Measurements from ENCODE around the gene ANKDD1A. TPM values are rescaled to one million over a fixed set of nuclear protein-coding genes. Genes with fewer than 3 reads are reported as not detected.

The ANKDD1A gene
- total RNA-seq, 2 donors from 2014 or later = 7.2 to 8.4 TPM

- no peaks in the 10 kb centered on the region for H3K36me3 Mint-ChIP-seq (ENCODE audit: insufficient read depth in 2 of 2)
- no peak for ATAC-seq (replicated peaks in 1 of 2)
- no peaks in the 10 kb centered on the region for H3K27me3 Mint-ChIP-seq (ENCODE audit: low read depth)
- no peaks in the 10 kb centered on the region for H3K9me3 Mint-ChIP-seq
- DNase-seq = no peak
- H3K4me1 Mint-ChIP-seq (ENCODE audit: low read depth) = no peaks in the 10 kb centered on the region
- H3K4me3 Mint-ChIP-seq = no peak overlapping the region
- H3K27ac Mint-ChIP-seq = no peak overlapping the region
Measured at GRCh38 chr15:64942356-64942755, 30.7 kb downstream of the ANKDD1A start.

- no peak overlapping the region for H3K27ac Mint-ChIP-seq
- H3K36me3 Mint-ChIP-seq (ENCODE audit: insufficient read depth in 2 of 2) = no peaks in the 10 kb centered on the region
- H3K4me3 Mint-ChIP-seq = no peak overlapping the region
- DNase-seq (no peak), ATAC-seq (replicated peaks in 1 of 2) (no peak)
- H3K9me3 Mint-ChIP-seq = no peaks in the 10 kb centered on the region
- H3K4me1 Mint-ChIP-seq (ENCODE audit: low read depth) = no peaks in the 10 kb centered on the region
- H3K27me3 Mint-ChIP-seq (ENCODE audit: low read depth) = no peaks in the 10 kb centered on the region
Measured at GRCh38 chr15:64943512-64944225, 32.0 kb downstream of the ANKDD1A start.

GRCh38 chr15:64944961-64945360, 33.3 kb downstream of the ANKDD1A start:
- Mint-ChIP-seq H3K27me3 (ENCODE audit: low read depth) (no peaks in the 10 kb centered on the region), H3K9me3 (no peaks in the 10 kb centered on the region), H3K4me1 (ENCODE audit: low read depth) (no peaks in the 10 kb centered on the region), H3K27ac (no peak overlapping the region), H3K4me3 (no peak overlapping the region), H3K36me3 (ENCODE audit: insufficient read depth in 2 of 2) (no peaks in the 10 kb centered on the region)
- no peak for DNase-seq
- ATAC-seq (replicated peaks in 1 of 2) = no peak

GRCh38 chr15:64947211-64947610, 35.5 kb downstream of the ANKDD1A start:
- no peaks in the 10 kb centered on the region for H3K9me3 Mint-ChIP-seq
- no peak for ATAC-seq (replicated peaks in 1 of 2)
- DNase-seq = no peak

GRCh38 chr15:64948916-64949315, 37.2 kb downstream of the ANKDD1A start:
- Mint-ChIP-seq H3K9me3 (peaks cover 0 to 4% of the 10 kb centered on the region in 2 donors), H3K4me3 (no peak overlapping the region), H3K4me1 (ENCODE audit: low read depth) (no peaks in the 10 kb centered on the region), H3K36me3 (ENCODE audit: insufficient read depth in 2 of 2) (no peaks in the 10 kb centered on the region), H3K27ac (no peak overlapping the region), H3K27me3 (ENCODE audit: low read depth) (no peaks in the 10 kb centered on the region)
- DNase-seq (no peak), ATAC-seq (replicated peaks in 1 of 2) (no peak)

More at GRCh38 chr15:64947211-64947610, 35.5 kb downstream of the ANKDD1A start:
- no peaks in the 10 kb centered on the region for H3K4me1 Mint-ChIP-seq (ENCODE audit: low read depth)
- H3K36me3 Mint-ChIP-seq (ENCODE audit: insufficient read depth in 2 of 2) = no peaks in the 10 kb centered on the region
- no peaks in the 10 kb centered on the region for H3K27me3 Mint-ChIP-seq (ENCODE audit: low read depth)
- H3K27ac Mint-ChIP-seq = no peak overlapping the region
- H3K4me3 Mint-ChIP-seq = no peak overlapping the region

DNA sequence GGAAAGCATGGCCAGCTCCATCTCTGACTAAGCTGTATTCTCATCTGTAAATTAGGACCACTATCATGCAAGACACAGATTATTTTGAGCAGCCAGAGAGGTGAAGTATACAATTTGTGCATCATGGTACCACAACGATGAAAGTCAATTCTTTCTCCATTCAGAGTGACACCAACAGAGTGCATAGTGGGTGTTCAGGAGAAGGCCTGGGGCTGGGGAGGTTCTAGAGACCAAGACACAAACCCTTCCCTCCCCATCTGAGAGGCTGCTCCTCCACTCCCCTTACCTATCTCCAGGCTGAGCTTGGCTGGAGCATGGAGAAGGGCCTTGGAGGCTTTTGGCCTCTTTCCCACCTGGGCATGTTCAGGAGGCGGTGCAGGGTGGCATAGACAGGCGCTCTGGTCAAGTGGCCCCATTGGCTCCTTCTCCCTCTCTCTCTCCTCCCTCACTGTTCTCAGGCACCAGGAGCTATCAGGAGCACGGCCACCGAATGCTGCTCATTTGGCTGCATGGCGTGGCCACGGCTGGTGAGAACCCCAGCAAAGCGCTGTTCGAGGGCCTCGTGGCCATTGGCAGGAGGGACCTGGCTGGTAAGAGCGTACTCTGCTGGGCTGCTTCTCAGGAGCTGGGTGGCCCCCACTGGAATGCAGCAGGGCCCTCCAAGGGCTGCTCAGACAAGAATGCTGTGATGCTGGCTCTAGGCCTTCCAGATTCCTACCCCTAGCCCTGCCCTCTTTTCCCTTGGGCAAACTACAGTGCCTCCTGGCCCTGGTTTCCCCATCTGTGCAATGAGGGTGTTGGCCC, 37.9 kb downstream of the ANKDD1A start:
- no peaks in the 10 kb centered on the region for H3K27me3 Mint-ChIP-seq (ENCODE audit: low read depth)
- ATAC-seq (replicated peaks in 1 of 2) (peak in 1 of 2 donors; percentile 15), DNase-seq (no peak)
- H3K27ac Mint-ChIP-seq = no peak overlapping the region
- peaks cover 6% of the 10 kb centered on the region for H3K4me1 Mint-ChIP-seq (ENCODE audit: low read depth)
- peaks cover 2 to 4% of the 10 kb centered on the region in 2 donors for H3K9me3 Mint-ChIP-seq
- no peaks in the 10 kb centered on the region for H3K36me3 Mint-ChIP-seq (ENCODE audit: insufficient read depth in 2 of 2)
- H3K4me3 Mint-ChIP-seq = no peak overlapping the region

- Mint-ChIP-seq H3K4me1 (ENCODE audit: low read depth) (peaks cover 8% of the 10 kb centered on the region), H3K9me3 (peaks cover 2 to 4% of the 10 kb centered on the region in 2 donors), H3K36me3 (ENCODE audit: insufficient read depth in 2 of 2) (no peaks in the 10 kb centered on the region), H3K27me3 (ENCODE audit: low read depth) (no peaks in the 10 kb centered on the region), H3K27ac (peak overlapping the region; percentile 82), H3K4me3 (no peak overlapping the region)
- ATAC-seq (replicated peaks in 1 of 2) (peak in 1 of 2 donors; percentile 19), DNase-seq (no peak)
Measured at GRCh38 chr15:64950888-64951287, 39.2 kb downstream of the ANKDD1A start.

DNA sequence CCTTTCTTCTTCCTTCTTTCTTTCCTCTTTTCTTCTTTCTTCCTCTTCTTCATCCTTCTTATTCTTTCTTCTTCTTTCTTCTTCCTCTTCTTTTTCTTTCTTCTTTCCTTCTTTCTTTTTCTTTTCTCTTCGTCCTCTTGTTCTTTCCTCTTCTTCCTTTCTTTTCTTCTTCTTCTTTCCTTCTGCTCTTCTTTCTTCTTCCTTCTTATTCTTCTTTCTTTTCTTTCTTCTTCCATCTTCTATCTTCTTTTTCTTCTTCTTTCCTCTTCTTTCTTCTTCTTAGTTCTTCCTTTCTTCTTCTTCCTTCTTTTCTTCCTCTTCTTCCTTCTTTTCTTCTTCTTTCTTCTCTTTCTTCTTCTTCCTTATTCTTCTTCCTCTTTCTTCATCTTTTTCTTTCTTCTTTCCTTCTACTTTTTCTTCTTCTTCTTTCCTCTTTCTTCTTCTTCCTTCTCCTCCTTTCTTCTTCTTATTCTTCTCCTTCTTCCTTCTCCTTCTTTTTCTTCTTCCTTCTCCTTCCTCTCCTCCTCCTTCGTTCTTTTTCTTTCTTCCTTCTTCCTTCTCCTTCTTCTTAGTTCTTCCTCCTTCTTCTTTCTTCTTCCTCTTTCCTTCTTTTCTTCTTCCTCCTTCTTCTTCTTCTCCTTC, 40.2 kb downstream of the ANKDD1A start:
- Mint-ChIP-seq H3K4me3 (no peak overlapping the region), H3K27me3 (ENCODE audit: low read depth) (no peaks in the 10 kb centered on the region), H3K4me1 (ENCODE audit: low read depth) (peaks cover 8% of the 10 kb centered on the region), H3K9me3 (peaks cover 2 to 4% of the 10 kb centered on the region in 2 donors), H3K36me3 (ENCODE audit: insufficient read depth in 2 of 2) (no peaks in the 10 kb centered on the region), H3K27ac (peak overlapping the region; percentile 82)
- DNase-seq (no peak), ATAC-seq (replicated peaks in 1 of 2) (no peak)

- peaks cover 8% of the 10 kb centered on the region for H3K4me1 Mint-ChIP-seq (ENCODE audit: low read depth)
- ATAC-seq (replicated peaks in 1 of 2) = no peak
- no peak for DNase-seq
- peak overlapping the region; percentile 93 for H3K27ac Mint-ChIP-seq
- H3K27me3 Mint-ChIP-seq (ENCODE audit: low read depth) = no peaks in the 10 kb centered on the region
- H3K36me3 Mint-ChIP-seq (ENCODE audit: insufficient read depth in 2 of 2) = peaks cover 0 to 4% of the 10 kb centered on the region in 2 donors
- peaks cover 2 to 4% of the 10 kb centered on the region in 2 donors for H3K9me3 Mint-ChIP-seq
- H3K4me3 Mint-ChIP-seq = no peak overlapping the region
Measured at GRCh38 chr15:64954395-64954794, 42.7 kb downstream of the ANKDD1A start.

DNA sequence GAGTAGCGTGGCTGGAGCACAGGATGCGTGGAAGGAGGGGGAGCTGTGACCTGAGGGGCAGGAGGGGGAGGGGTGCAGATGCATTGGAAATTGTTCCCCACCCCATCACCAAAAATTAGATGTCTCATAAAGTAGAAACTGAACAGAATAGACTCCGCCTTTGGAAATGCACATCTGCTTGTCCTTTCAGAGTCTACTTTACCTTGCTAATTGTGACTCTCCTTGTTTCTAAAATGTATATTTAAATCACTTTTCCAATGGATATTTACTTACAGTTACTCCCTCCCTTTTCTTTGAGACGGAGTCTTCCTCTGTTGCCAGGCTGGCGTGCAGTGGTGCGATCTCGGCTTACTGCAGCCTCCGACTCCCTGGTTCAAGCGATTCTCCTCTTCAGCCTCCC, 47.4 kb downstream of the ANKDD1A start:
- ATAC-seq (replicated peaks in 1 of 2) = no peak
- Mint-ChIP-seq H3K9me3 (peaks cover 0 to 2% of the 10 kb centered on the region in 2 donors), H3K4me3 (no peak overlapping the region), H3K27me3 (ENCODE audit: low read depth) (no peaks in the 10 kb centered on the region), H3K4me1 (ENCODE audit: low read depth) (peaks cover 7% of the 10 kb centered on the region), H3K27ac (no peak overlapping the region), H3K36me3 (ENCODE audit: insufficient read depth in 2 of 2) (peaks cover 4 to 20% of the 10 kb centered on the region in 2 donors)
- DNase-seq = no peak

DNA sequence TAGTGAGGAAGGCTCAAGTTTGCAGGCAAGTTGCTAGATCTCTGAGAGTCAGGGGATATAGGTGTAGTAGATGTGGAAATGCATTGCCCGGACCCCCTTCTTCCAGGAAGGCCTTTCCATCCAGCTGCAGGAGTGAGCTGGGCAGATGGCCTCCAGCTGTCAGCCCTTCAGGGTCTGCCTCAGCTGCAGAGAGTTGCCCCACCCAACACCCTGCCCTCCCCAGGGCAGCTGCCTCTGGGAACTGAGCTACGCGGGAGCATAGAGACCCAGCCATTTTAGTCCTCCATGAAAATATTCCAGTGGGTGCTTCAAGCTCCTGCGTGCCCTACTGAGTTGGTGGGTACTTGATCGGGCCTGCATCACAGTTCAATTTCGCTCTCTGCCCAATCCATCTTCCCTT, 48.5 kb downstream of the ANKDD1A start:
- Mint-ChIP-seq H3K4me3 (no peak overlapping the region), H3K4me1 (ENCODE audit: low read depth) (no peaks in the 10 kb centered on the region), H3K27ac (peak overlapping the region; percentile 20), H3K36me3 (ENCODE audit: insufficient read depth in 2 of 2) (peaks cover 6 to 29% of the 10 kb centered on the region in 2 donors), H3K9me3 (no peaks in the 10 kb centered on the region), H3K27me3 (ENCODE audit: low read depth) (no peaks in the 10 kb centered on the region)
- ATAC-seq (replicated peaks in 1 of 2) (no peak), DNase-seq (no peak)

- Mint-ChIP-seq H3K27ac (no peak overlapping the region), H3K4me1 (ENCODE audit: low read depth) (no peaks in the 10 kb centered on the region), H3K9me3 (no peaks in the 10 kb centered on the region), H3K36me3 (ENCODE audit: insufficient read depth in 2 of 2) (peaks cover 6 to 32% of the 10 kb centered on the region in 2 donors), H3K4me3 (no peak overlapping the region), H3K27me3 (ENCODE audit: low read depth) (no peaks in the 10 kb centered on the region)
- DNase-seq (no peak), ATAC-seq (replicated peaks in 1 of 2) (no peak)
Measured at GRCh38 chr15:64961013-64961412, 49.3 kb downstream of the ANKDD1A start.

GRCh38 chr15:64969401-64969800, 57.7 kb downstream of the ANKDD1A start:
- H3K27me3 Mint-ChIP-seq (ENCODE audit: low read depth) = no peaks in the 10 kb centered on the region
- ATAC-seq (replicated peaks in 1 of 2) (no peak), DNase-seq (no peak)
- H3K36me3 Mint-ChIP-seq (ENCODE audit: insufficient read depth in 2 of 2) = peaks cover 1 to 22% of the 10 kb centered on the region in 2 donors
- H3K27ac Mint-ChIP-seq = no peak overlapping the region
- no peaks in the 10 kb centered on the region for H3K4me1 Mint-ChIP-seq (ENCODE audit: low read depth)
- no peak overlapping the region for H3K4me3 Mint-ChIP-seq
- H3K9me3 Mint-ChIP-seq = no peaks in the 10 kb centered on the region
